Stimulated activated CD8-positive, alpha-beta memory T cell treated with anti-CD3 and anti-CD28 coated beads, Interleukin-7, amount 100 ng/mL, for 24 hours (primary cell): ENCODE measurements around the gene KCNQ1OT1.

ENCODE experiments used
- DNase-seq: peaks from one replicate; pipeline ENCODE4 v3.0.0-alpha.2; 2020; ENCODE audit warnings: low read depth

KCNQ1OT1 gene

DNA sequence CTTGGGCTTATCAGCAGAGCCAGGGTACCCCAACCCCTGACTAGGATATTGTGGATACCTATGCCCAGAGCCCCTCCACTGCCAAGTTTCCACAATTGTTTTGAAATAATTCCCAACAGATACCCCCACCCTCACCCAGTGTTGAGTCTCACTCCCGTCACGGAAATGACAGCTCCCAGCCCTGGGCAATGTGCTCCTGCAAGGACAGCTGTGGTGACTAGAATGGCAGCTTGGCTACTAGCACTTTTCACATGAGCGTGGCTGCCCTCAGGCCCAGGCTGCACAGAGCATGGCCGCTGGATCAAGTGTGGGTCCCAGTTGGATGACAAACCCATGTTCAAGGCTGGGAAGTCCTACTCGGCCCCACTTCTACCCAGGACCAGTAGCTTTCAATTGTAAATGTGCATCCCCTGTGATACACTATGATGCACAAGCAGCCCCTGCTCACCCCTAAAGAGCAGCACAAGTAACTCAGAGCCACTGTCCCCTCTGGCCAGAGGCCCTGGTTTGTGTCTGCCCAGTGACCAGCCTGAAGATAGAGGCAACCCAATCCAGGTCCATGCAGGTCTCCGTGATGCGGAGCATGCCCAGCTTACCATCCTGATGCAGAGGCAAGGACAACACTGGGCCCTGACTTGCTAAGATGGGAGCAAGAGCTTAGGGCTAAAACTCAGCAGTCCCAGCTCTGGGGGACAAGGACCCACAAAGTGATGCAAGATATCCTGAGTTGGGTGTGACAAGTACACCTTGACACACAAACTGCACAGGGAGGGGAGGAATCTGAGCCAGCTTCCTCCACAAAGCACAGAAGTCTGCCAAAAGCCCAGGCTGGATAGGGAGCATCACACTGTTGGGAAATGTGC, 13.2 kb downstream of the KCNQ1OT1 start:
- DNase-seq = no peak

DNA sequence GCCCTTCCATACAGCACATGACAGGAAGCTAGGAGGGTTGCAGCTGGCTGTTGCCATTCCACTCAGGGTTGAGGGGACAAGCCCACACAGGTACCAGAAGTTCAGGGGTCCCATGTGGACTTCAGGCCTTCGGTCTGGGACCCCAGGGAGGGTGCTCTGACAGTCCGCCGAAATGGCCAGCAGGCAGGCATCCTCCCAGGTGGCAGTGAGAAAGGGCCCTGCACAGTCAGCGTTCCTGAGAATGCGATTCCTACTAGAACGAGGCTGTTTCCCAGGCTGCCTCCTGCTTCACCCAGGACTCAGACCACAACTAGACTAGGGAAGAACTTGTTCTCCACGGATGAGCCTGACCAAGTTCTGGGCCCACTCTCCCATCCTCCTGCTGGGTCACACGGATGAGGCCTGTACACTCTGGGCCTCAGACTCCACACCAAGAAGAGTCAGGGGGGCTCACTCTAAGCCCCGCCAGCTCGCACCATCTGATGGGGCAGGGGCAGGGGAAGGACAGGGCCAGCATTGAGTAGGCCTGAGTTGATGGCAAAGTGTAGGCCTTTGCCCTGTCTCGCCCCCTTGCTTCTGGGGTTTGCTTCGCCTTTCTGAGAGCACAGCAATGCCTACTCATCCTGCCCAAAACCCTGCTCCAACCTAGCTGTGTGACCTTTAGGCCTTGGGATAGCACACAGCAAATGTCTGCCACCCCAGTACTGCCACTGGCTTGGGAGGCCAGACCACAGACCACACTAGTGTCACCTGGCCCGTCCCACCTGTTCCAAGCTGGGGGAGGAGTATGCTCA, 14.0 kb downstream of the KCNQ1OT1 start:
- no peak for DNase-seq

- no peak for DNase-seq
Observed at GRCh38 chr11:2685051-2685450, 14.7 kb downstream of the KCNQ1OT1 start.

DNA sequence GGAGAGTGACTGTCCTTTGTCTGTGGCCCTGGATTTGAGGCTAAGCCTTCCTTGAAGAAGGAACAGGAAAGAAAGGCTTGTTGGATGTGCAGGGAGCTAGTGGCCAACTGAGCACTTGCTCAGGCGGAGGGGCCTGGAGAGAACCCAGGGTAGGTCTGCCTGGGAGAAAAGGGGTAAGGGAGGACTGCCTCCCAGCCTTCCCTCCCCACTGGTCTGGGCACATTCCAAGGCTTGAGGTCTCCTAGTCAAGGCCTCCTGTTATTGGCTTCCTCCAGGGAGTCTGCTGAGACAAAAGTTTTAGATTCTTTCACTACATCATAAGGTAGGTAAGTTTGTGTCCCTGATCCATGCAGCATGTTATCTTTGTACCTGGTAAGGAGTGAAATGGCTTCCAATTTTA, 15.2 kb downstream of the KCNQ1OT1 start:
- no peak for DNase-seq

GRCh38 chr11:2683806-2684205, 16.0 kb downstream of the KCNQ1OT1 start:
- no peak for DNase-seq

GRCh38 chr11:2681408-2682145, 18.2 kb downstream of the KCNQ1OT1 start:
- no peak for DNase-seq

GRCh38 chr11:2679011-2679676, 20.6 kb downstream of the KCNQ1OT1 start:
- no peak for DNase-seq

DNA sequence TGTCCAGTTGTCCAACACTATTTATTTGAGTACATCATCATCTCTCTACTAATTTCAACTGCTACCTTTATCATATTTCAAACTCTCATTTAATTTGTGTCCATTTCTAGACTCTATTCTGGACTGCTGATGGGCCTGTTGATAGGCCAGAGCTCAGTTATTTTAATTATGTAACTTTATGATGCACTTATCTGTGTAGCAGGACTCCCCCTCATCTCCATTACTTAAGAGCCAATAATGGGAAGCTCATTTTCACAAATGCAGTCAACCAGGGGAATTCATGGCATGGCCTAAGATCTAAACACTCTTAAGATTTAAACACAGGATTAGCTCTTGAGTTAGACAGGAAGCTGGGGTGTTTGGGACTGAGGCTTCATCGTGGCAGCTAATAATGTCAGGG, 21.4 kb downstream of the KCNQ1OT1 start:
- no peak for DNase-seq

DNA sequence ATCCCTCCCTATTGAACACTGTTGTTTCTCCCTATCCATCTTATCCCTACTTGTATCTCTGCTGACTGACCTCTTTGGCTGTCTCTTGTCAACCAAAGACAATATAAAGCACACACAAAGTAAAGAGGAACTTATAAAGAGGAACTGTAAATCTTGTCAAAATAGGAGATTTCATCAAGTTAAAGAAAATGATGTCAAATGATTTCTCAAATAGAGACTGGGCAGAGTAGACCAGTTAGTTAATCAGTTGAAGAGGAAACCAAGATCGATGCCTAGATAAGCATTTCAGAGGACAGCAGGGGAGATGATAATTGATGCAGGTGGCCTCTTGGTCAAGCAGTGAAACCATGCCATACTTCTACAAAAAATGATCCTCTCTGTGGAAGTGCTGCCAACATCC, 22.7 kb downstream of the KCNQ1OT1 start:
- no peak for DNase-seq

GRCh38 chr11:2675540-2675939, 24.3 kb downstream of the KCNQ1OT1 start:
- no peak for DNase-seq

- DNase-seq = no peak
Observed at GRCh38 chr11:2674658-2675131, 25.1 kb downstream of the KCNQ1OT1 start.

DNA sequence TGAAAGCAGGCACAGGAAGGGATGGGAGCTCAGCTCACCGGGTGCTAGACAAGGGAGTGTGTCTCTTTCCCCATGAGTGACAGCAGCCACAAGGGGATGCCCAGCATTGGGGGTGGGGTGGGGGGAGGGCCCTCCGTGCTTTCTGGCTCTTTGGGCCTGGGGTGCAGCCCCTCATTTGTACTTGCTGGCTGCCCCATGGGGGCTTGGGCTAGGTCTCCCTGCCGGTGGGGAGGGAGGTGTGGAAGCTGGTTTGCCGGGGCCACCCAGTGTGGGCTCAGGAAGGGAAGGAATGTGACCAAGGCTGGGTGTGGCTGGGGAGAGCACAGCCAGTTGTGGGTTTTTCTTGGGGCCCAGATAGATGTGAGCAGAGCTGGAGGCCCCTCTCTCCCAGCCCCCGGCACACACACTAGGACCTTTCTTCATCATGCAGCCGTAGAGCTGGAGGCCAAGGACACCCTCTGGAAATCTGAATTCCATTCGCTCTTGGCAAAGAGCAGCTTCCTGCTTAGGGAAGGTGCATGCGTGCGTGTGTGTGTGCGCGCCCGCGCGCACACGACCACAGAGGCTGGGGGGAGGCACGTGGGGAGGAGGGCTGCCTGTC, 25.8 kb downstream of the KCNQ1OT1 start:
- DNase-seq = no peak

DNA sequence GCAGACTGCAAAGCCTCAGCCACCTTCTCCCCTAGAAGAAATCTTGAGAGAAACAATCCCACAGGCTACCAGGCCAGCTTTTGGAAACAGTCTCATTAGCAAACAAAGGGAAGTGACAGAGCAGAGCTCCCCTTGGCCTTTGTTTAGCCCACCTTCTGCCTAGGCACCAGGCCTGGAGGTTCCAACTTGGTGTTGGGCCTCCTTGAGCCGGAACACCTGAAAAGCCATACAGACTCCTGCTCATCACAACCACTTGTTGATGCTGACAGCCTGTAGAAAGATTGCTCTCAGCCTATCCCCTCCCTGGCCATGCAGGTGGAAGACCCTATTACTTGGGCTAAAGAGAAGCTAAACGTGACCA, 26.6 kb downstream of the KCNQ1OT1 start:
- no peak for DNase-seq

DNA sequence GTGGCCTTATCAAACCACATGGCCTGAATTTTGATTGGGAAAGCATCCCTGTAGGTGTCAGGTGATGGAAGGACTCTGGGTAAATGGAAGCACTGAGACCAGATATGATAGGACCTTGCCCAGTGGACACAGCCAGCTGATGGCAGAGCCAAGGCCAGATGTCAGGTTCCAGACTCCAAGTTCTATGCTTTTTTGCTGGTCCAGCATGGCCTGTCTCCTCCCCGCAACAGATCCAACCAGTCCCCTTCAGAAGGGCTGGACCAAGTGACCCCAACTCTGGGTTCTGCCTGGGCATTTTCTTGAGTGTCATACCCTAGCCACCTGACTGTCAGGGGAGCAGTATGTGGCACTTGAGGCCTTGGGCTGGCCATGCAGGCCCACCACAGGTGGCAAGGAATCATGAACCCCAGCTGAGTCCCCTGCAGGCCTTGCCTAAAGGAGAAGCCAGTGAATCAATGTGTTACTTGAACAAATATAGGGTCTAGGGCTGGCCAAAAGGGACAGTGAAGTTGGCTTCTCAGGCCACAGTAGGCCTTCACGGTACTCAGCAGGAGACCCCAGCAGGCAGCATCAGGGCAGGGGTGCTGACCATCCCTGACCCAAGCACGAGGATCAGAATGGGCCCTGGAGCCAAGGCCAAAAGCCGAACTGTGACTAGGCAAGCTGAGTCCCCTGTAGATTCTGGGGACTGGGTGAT, 27.1 kb downstream of the KCNQ1OT1 start:
- DNase-seq = no peak

- DNase-seq = no peak
Observed at GRCh38 chr11:2671748-2672147, 28.0 kb downstream of the KCNQ1OT1 start.

GRCh38 chr11:2670541-2671100, 29.2 kb downstream of the KCNQ1OT1 start:
- DNase-seq = no peak

DNA sequence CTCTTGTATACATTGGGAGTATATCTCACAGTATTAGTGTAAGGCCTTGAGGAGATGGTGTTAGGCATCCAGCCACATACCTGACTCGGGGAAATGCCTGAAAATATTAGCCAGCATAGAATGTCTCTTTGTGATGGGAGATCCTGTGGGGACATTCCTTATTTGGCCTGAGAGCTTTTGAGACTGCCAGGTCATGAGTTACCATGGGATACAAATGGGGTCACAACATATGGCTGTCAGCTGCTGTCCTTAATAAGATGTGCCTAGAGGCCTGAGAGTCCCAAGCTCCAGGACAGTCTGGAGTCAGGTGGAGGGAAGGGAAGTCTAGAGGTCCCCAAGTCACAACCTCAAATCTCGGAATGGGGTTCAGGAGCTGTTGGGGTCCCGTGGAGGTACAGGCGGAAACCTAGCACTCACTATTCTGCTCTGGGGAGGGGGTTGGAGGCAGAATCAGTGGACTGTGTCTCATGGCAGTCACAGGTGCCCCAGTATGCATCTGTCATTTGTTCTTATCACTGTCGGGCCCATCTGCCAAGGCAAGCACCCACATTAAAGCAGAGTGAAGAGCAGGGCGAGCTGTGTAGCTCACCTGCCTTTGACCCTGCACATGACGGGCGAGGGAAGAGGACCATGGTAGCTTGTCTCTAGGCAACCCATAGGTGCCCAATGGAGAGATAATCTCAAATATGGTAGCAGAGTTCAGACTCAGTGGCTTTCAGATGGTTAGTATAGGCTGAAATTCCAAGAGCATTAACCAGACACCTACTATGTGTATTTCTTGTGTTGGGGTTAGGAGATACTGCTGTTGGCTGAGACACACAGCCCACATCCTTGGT, 29.9 kb downstream of the KCNQ1OT1 start:
- no peak for DNase-seq

DNA sequence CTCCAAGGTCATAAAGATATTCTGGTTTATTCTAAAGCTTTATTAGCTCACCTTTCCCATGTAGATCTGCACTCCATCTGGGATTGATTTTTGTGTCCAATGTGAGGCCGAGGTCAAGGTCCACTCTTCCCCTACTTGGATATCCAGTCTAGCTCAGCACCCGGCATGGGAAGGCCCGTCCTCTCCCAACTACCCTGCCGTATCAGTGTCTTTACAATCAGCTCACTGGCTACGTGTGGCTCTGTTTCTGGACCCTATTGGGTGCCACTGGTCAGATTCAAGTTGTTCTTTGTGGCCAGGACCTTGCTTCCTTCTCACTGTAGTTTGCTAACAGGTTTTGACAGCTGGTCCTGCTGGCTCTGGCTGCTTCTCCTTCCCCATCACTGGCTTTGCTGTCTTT, 30.9 kb downstream of the KCNQ1OT1 start:
- no peak for DNase-seq

DNA sequence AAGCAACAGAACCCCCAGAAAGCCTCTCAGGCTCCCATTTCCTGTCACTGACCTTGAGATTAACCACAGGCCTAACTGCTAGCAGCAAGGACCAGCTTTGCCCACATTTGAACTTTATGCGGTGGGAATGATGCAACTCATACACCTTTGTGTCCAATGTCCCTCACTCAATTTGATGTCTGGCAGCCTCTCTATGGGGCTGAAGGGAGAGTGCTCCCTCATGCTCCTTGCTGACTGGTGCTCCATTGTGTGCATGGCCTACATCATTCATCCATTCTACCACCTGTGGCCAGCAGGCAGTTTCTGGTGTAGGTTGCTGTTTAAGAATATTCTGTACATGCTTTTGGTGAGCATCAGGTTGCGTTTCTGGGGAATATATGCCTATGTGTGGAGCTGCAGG, 31.9 kb downstream of the KCNQ1OT1 start:
- no peak for DNase-seq
